ENCODE measurements around the gene TMIGD3.

GRCh38 chr1:111446967-111447892 lies 56.2 kb downstream of the TMIGD3 start:
- TF ChIP-seq CTCF (IDR thresholded peaks at IDR 0.05; ENCODE audit: low read depth, low read length) = no peak
- no peak for TF ChIP-seq POLR2A (IDR thresholded peaks at IDR 0.05; ENCODE audit: extremely low read depth, insufficient read length)
- no peak for TF ChIP-seq MYC (IDR thresholded peaks at IDR 0.05; ENCODE audit: low read depth, low read length)

All from NB4 (cell line).